WTC11 (cell line): ENCODE results near the gene GNS. TPM values are rescaled to one million over a fixed set of nuclear protein-coding genes. Genes with fewer than 3 reads are reported as not detected.

ENCODE experiments used
- ATAC-seq: fragments of 200-7000 bp; cut with Tn5 transposase; 2 replicates; pipeline ENCODE4 v1.10.0; 2021; ENCODE audit warnings: mild to moderate bottlenecking, moderate library complexity
- CTCF ChIA-PET: fragments of 300-600 bp; sonication (Branson Sonifier 250); formaldehyde crosslinking; loops from one replicate; lab custom pipeline; 2021; ENCODE audit warnings: antibody characterized with exemption; lab: Charles Lee
- POLR2A ChIA-PET: fragments of 350-600 bp; sonication (Branson Sonifier 250); formaldehyde crosslinking; loops from one replicate; lab custom pipeline; 2021; ENCODE audit warnings: antibody characterized with exemption; lab: Charles Lee
- DNase-seq: peaks from one replicate; pipeline ENCODE4 v3.0.0; 2021; ENCODE audit warnings: low spot score
- H3K27ac Mint-ChIP-seq: 2 replicates; pipeline ENCODE4 v1.8.0; 2021; ENCODE audit warnings: mixed read lengths
- H3K27me3 Mint-ChIP-seq: 2 replicates; pipeline ENCODE4 v1.8.0; 2021; ENCODE audit warnings: low read depth, mild to moderate bottlenecking, moderate library complexity, mixed read lengths
- H3K36me3 Mint-ChIP-seq: 2 replicates; pipeline ENCODE4 v1.8.0; 2021; ENCODE audit warnings: mixed read lengths
- H3K4me1 Mint-ChIP-seq: 2 replicates; pipeline ENCODE4 v1.8.0; 2022; ENCODE audit warnings: mixed read lengths
- H3K4me3 Mint-ChIP-seq: 2 replicates; pipeline ENCODE4 v1.8.0; 2021; ENCODE audit warnings: mild to moderate bottlenecking, moderate library complexity, mixed read lengths
- H3K9me3 Mint-ChIP-seq: 2 replicates; pipeline ENCODE4 v1.8.0; 2021; ENCODE audit warnings: mixed read lengths
- AFF4 ChIP-seq: sonication (generic); formaldehyde crosslinking; IDR thresholded peaks from 2 replicates; pipeline ENCODE4 v1.8.1; 2023; ENCODE audit warnings: mild to moderate bottlenecking, missing genetic modification reagents, borderline replicate concordance
- ARID4B ChIP-seq: sonication (generic); formaldehyde crosslinking; IDR thresholded peaks from 2 replicates; pipeline ENCODE4 v1.8.0; 2023; ENCODE audit warnings: missing genetic modification reagents, mild to moderate bottlenecking, borderline replicate concordance
- ELF4 ChIP-seq: sonication (generic); formaldehyde crosslinking; IDR thresholded peaks from 2 replicates; pipeline ENCODE4 v1.8.1; 2022; ENCODE audit warnings: low read depth, mild to moderate bottlenecking, moderate library complexity, missing genetic modification reagents
- ESRRA ChIP-seq: sonication (generic); formaldehyde crosslinking; IDR thresholded peaks from 2 replicates; pipeline ENCODE4 v1.8.1; 2022; ENCODE audit warnings: mild to moderate bottlenecking, missing genetic modification reagents, borderline replicate concordance
- FOXK1 ChIP-seq: sonication (generic); formaldehyde crosslinking; IDR thresholded peaks from 2 replicates; pipeline ENCODE4 v1.8.0; 2022; ENCODE audit warnings: mild to moderate bottlenecking, moderate library complexity, missing genetic modification reagents
- GTF2I ChIP-seq: fragments of 250-450 bp; sonication (Bioruptor Pico); conservative IDR thresholded peaks from 2 replicates; pipeline ENCODE4 v1.4.0; 2021; ENCODE audit warnings: mild to moderate bottlenecking
- JAZF1 ChIP-seq: fragments of 250-450 bp; sonication (Bioruptor Pico); IDR thresholded peaks from 2 replicates; pipeline ENCODE4 v1.9.0; 2021; ENCODE audit warnings: moderate library complexity, mild to moderate bottlenecking, inconsistent platforms
- JUN ChIP-seq: sonication (generic); formaldehyde crosslinking; IDR thresholded peaks from 2 replicates; pipeline ENCODE4 v1.8.0; 2023; ENCODE audit warnings: mild to moderate bottlenecking, missing genetic modification reagents
- KAT7 ChIP-seq: sonication (generic); formaldehyde crosslinking; IDR thresholded peaks from 2 replicates; pipeline ENCODE4 v1.8.1; 2023; ENCODE audit warnings: missing genetic modification reagents, mild to moderate bottlenecking, borderline replicate concordance
- MYBL2 ChIP-seq: sonication (generic); formaldehyde crosslinking; IDR thresholded peaks from 2 replicates; pipeline ENCODE4 v1.8.1; 2023; ENCODE audit warnings: mild to moderate bottlenecking, moderate library complexity, missing genetic modification reagents
- SMAD3 ChIP-seq: sonication (generic); formaldehyde crosslinking; IDR thresholded peaks from 2 replicates; pipeline ENCODE4 v1.8.0; 2022; ENCODE audit warnings: missing genetic modification reagents, mild to moderate bottlenecking, borderline replicate concordance
- TP53 ChIP-seq: sonication (generic); formaldehyde crosslinking; IDR thresholded peaks from 2 replicates; pipeline ENCODE4 v1.8.1; 2023; ENCODE audit warnings: mild to moderate bottlenecking, missing genetic modification reagents
- ZNF671 ChIP-seq: fragments of 250-450 bp; sonication (Bioruptor Pico); IDR thresholded peaks from 2 replicates; pipeline ENCODE4 v1.8.0; 2021; ENCODE audit warnings: mild to moderate bottlenecking
- ZSCAN18 ChIP-seq: fragments of 250-450 bp; sonication (Bioruptor Pico); IDR thresholded peaks from 2 replicates; pipeline ENCODE4 v2.1.2; 2022; ENCODE audit warnings: mild to moderate bottlenecking, moderate library complexity
- total RNA-seq: library from RNA; stranded (reverse); gene quantifications from 3 replicates; pipeline ENCODE4 v1.2.3, GENCODE V29; 2021
- TF ChIP-seq, protein P1 (sequence below): fragments of 200-600 bp; IDR thresholded peaks from 2 replicates; pipeline ENCODE4 v1.8.0; 2022; ENCODE audit warnings: antibody characterized with exemption

Gene GNS
- total RNA-seq, 1 experiment from 2014 or later: 24.7 TPM

- no peak for TF ChIP-seq FOXK1
- no peak for TF ChIP-seq GTF2I
- Mint-ChIP-seq H3K4me1 (peaks cover 20% of the 10 kb centered on the region), H3K36me3 (no peaks in the 10 kb centered on the region), H3K27me3 (no peaks in the 10 kb centered on the region), H3K9me3 (no peaks in the 10 kb centered on the region), H3K27ac (no peak overlapping the region), H3K4me3 (no peak overlapping the region)
- ChIA-PET CTCF (interaction anchor here (2.7 kb wide), 1 partner anchor 11 kb away, joined by 20 read pairs; no protein-coding TSS in a partner anchor), POLR2A (no interaction called here)
- ATAC-seq (no peak), DNase-seq (no peak)
Measured at GRCh38 chr12:64791036-64791435, 31.8 kb upstream of the GNS start.

DNA sequence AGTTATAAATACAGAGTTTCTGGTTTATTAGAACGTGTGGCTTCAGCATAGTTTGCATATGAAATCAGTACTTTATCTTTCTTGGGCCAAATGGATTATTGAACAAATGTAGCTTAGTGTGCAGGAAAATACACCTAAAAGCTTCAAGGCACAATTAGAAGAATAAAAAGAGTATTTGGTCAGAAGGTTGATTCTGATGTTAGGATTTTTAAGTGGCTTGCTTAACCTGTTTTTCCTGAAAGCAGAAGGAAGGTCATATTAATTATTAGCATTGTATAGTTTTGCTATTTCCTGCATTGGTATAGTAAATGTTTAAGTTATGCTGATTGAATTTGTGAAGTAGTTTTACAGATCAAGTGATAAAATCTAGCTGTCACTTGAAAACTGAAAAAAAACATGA lies 31.0 kb upstream of the GNS start:
- H3K4me1 Mint-ChIP-seq: peaks cover 18% of the 10 kb centered on the region
- no peak overlapping the region for H3K27ac Mint-ChIP-seq
- H3K4me3 Mint-ChIP-seq: no peak overlapping the region
- no peaks in the 10 kb centered on the region for H3K9me3 Mint-ChIP-seq
- H3K27me3 Mint-ChIP-seq: no peaks in the 10 kb centered on the region
- DNase-seq (no peak), ATAC-seq (no peak)
- no peak for TF ChIP-seq ELF4 (CRISPR knock-in tag)
- no peak for TF ChIP-seq ZNF671
- TF ChIP-seq, protein P1, sequence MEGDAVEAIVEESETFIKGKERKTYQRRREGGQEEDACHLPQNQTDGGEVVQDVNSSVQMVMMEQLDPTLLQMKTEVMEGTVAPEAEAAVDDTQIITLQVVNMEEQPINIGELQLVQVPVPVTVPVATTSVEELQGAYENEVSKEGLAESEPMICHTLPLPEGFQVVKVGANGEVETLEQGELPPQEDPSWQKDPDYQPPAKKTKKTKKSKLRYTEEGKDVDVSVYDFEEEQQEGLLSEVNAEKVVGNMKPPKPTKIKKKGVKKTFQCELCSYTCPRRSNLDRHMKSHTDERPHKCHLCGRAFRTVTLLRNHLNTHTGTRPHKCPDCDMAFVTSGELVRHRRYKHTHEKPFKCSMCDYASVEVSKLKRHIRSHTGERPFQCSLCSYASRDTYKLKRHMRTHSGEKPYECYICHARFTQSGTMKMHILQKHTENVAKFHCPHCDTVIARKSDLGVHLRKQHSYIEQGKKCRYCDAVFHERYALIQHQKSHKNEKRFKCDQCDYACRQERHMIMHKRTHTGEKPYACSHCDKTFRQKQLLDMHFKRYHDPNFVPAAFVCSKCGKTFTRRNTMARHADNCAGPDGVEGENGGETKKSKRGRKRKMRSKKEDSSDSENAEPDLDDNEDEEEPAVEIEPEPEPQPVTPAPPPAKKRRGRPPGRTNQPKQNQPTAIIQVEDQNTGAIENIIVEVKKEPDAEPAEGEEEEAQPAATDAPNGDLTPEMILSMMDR: no peak
- no peak for TF ChIP-seq KAT7 (CRISPR knock-in tag)
- no peak for TF ChIP-seq ARID4B (CRISPR knock-in tag)
- TF ChIP-seq JUN (CRISPR knock-in tag): no peak
- no peak for TF ChIP-seq ESRRA (CRISPR knock-in tag)
- TF ChIP-seq SMAD3 (CRISPR knock-in tag): no peak
- TF ChIP-seq TP53: no peak
- TF ChIP-seq MYBL2 (CRISPR knock-in tag): no peak
- H3K36me3 Mint-ChIP-seq: no peaks in the 10 kb centered on the region
- CTCF ChIA-PET: interaction anchor here (0.6 to 1.9 kb wide), 2 partner anchors 12 to 45 kb away, joined by 5 to 9 read pairs; no protein-coding TSS in a partner anchor
- POLR2A ChIA-PET: no interaction called here

DNA sequence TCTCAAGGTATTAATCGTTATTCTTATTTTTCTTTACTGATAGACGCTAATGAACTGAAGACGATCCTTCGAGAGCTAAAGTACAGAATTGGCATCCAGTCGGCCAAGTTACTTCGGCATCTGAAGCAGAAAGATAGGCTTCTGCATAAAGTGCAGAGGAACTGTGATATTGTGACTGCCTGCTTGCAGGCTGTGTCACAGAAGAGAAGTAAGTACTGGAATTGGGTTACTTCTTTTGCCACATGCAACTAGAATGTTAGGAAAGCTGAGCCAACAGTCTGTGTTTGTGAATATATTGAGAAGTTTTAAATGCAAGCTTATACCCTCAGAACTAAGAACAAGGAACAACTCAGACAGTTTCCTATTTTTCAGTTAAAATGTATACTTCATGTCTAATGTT lies 26.6 kb upstream of the GNS start:
- peaks cover 26% of the 10 kb centered on the region for H3K27me3 Mint-ChIP-seq
- H3K4me1 Mint-ChIP-seq: peaks cover 21% of the 10 kb centered on the region
- no peaks in the 10 kb centered on the region for H3K9me3 Mint-ChIP-seq
- DNase-seq (no peak), ATAC-seq (no peak)
- H3K36me3 Mint-ChIP-seq: no peaks in the 10 kb centered on the region
- no peak overlapping the region for H3K4me3 Mint-ChIP-seq
- ChIA-PET POLR2A (no interaction called here), CTCF (interaction anchor here (1.3 kb wide), 1 partner anchor 10 kb away, joined by 3 read pairs; no protein-coding TSS in a partner anchor)
- H3K27ac Mint-ChIP-seq: no peak overlapping the region
- TF ChIP-seq ZSCAN18 (CRISPR knock-in tag): no peak
- TF ChIP-seq TP53: no peak
- no peak for TF ChIP-seq ARID4B (CRISPR knock-in tag)
- TF ChIP-seq JAZF1 (CRISPR knock-in tag): no peak
- TF ChIP-seq AFF4: no peak
